ENCODE results near the gene SPOCK2.

SPOCK2 gene

DNA sequence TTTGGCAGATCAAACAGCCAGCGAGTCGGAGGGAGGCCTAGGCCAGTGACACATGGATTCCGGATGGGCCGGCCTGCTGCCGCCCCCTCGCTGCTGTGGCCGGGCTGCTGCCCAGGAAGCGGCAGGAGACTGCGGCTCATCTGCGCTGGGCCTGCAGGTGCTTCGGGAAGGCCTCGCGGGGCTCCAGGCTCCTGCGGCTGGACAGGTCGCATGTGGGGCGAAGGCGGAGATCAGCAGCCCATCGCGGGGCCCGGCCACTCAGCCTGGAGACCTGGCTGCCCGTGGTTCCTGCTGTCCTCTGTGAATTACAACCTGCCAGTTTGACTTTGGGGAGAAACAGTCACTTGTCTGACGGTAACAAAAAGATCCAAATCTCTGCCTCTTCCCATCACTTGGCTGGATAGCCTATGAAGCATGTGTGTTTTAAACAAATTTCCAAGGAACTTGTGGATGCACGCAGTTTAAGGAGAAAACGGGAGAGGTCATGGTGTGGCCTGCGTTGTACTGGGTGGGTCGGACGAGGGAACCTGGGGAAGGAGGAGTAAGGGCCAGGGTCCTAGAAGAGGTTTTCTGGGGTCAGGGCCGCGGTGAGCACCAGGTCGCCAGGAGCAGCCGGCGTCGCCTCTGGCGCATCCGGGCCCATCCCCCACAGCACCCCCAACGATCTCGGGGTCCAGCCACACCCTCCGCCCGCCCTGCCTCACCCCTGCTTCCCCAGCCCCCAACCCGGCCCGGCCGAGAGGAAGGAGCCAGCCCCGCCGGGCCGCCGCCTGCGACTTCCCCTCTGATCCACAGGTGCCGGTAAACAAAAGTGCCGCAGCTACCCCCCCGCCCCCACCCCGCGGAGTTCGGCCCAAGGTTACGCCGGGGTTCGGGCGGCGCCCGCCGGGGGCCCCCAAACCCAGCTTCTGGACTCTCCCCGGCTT, 1.6 kb downstream of the SPOCK2 start:
- peak; percentile 77 to 79 for DNase-seq

- no peak for DNase-seq
These were observed 2.4 kb downstream of the SPOCK2 start for GRCh38 chr10:72085864-72086465.

- no peak for DNase-seq
These were observed 3.2 kb downstream of the SPOCK2 start for GRCh38 chr10:72085166-72085565.

DNA sequence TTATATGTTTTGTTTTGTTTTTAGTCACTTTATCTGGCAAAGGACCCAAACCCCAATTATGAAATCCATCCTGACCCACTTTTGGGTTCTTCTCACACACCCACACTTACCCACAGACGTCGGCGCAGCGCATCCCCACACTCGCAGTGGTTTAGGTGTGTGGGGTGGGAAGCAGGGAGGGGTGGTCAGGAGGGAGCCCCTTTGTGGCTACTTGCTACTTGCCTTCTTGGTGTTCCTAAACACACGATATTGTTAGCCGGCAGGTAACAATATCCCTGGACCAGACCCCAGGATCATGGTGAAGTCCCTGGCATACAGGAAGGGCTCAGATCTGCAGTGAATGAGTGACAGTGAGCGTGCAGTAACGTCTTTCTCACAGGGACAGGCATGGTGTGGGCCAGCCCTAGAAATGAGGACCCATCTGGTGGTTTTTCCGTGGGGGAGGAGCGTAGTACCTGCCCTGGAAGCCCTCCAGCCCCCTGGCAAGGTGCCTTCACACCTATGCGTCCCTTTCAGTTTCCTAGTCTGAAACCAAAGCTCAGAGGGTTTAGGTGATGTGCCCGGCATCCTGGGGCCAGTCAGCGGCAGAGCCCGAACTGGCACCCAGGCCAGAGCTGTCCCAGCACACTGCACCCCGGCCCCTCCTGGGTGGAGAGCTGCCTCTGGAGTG, 4.4 kb downstream of the SPOCK2 start:
- DNase-seq: peak; percentile 54 to 75

- DNase-seq: no peak
These were observed 5.2 kb downstream of the SPOCK2 start for GRCh38 chr10:72082856-72083789.

GRCh38 chr10:72081772-72082590, 6.4 kb downstream of the SPOCK2 start:
- DNase-seq: no peak

- DNase-seq: no peak
These were observed 7.1 kb downstream of the SPOCK2 start for GRCh38 chr10:72081210-72081609.

- DNase-seq: no peak
These were observed 8.0 kb downstream of the SPOCK2 start for GRCh38 chr10:72080042-72080975.

DNA sequence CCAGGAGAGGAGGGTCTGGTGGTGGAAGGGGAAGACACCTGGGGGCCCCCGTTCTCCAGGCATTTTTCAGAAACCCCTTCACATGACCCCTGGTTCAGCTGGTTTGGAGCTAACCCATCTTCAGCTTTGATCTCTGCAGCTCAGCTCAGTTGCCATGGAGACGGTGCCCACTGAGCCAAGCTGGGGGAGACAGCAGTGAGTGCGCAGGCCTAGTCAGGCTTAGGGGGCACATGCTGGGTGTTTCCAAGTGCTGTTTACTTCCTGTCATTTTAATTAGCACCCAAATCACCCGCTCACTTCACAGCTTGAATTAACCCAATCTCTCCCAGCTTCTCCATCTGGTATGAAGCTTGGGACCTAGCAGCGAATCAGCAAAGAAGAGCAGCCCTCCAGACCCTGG, 9.0 kb downstream of the SPOCK2 start:
- DNase-seq: peak; percentile 80 to 86

- DNase-seq: no peak
These were observed 10.9 kb downstream of the SPOCK2 start for GRCh38 chr10:72077275-72077990.

GRCh38 chr10:72076756-72077155, 11.6 kb downstream of the SPOCK2 start:
- DNase-seq: no peak

DNA sequence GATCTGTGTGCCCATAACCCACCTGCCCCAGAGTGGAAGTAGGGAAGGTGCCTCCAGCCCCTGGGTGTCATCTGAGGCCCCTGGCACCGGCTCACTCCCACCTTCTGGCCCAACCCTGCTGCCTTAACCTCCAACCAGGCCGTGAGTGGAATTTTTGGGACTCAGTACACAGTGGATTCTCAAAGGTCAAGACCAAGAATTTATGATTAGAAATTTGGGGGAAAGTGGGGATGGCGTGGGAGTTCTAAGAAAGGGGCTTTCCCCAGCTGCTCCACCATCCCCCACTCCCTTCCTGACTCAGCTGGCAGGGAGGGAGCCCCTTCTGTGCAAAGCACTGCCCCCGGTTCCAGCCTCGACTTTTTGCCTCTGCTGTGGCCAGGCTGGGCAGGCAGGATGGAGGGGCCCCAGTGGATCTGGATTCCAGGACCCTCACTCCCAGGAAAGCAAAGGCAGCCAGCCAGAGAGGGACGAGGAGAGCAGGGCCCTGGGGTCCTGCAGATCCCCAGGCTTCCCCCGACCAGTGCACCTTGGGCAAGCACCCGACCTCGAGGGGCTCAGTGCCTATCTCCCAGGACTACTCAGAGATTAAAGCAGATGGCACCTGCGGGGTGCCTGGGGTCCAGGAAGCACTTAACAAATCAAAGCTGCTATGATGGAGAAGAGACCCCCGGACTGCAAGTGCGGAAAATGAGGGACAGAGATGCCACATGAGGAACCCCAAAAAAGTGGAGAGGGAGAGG, 12.8 kb downstream of the SPOCK2 start:
- DNase-seq: no peak

GRCh38 chr10:72074574-72075375, 13.6 kb downstream of the SPOCK2 start:
- DNase-seq: no peak

DNA sequence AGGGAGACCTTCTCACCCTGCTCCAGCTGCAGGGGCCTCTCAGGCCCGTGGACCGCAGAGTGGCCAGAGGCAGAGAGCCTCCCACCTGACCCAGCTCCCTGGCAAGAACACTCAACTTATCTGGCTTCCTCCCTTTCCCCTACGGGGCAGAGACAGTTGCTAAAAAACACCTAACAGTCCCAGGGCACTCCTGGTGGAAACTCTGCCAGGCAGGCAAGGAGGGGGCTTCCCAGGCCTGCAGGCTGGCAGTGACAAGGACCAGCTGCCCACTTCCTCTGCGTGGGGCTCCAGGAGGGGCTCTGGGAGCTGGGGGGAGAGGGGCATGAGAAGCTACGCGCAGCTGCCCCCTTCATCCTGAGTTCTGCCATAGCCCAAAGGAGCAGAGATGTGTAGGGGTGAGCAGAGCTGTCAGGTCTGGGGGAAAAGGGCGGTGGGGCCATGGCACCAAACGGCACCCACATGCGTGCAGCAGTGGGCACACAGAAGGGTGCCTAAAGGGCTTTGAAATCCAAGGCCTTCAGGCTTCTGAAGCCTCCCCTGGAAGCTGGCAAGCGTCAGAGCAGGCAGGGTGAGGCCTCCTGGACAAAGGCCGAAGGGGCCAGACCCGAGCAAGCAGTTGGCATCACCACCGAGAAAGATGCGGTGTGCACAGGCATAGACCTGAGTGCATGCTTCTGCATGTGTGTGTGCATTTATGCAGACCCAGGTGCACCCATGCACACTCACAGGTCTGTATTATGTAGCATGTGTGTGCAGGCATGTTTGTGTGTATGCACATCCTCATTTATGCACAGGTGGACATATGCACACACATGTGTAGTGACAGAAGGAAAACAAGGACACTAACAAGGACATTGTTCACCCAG, 14.4 kb downstream of the SPOCK2 start:
- DNase-seq: no peak

DNA sequence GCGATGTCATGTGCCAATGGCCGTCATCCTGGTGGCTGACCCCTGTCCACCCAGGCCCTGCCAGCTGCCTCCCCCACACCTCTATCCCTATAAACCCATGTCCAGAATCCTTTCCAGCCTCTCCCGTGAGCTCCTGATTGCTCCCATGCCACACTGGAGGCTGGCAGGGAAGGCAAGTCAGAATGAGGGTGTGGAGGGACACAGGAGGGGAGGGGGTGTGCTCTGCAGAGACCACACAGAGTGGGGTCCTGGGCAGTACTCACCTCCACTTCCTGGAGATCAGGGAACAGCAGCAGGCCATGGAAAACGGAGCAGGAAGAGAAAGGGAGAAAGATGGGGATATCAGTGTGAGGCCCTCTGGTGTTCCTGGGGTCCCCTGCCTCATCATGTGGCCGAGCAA, 15.7 kb downstream of the SPOCK2 start:
- no peak for DNase-seq

GRCh38 chr10:72072046-72072445, 16.3 kb downstream of the SPOCK2 start:
- no peak for DNase-seq
